Neutrophil (primary cell): ENCODE data around the gene SEPSECS.

Experiments used
- H3K27ac ChIP-seq: fragments of 200-600 bp; sonication (generic); 2 replicates; pipeline ENCODE4 v1.5.1; 2016; ENCODE audit warnings: mild to moderate bottlenecking, moderate library complexity
- H3K27me3 ChIP-seq: fragments of 200-600 bp; sonication (generic); 2 replicates; pipeline ENCODE4 v1.6.0; 2016; ENCODE audit warnings: mild to moderate bottlenecking
- H3K36me3 ChIP-seq: fragments of 200-600 bp; sonication (generic); 2 replicates; pipeline ENCODE4 v1.5.1; 2017
- H3K4me1 ChIP-seq, 2 experiments: fragments of 200-600 bp in 1 of 2; sonication (generic) in 1 of 2; 1 replicate in 1 of 2; 2 replicates in 1 of 2; pipeline versions ENCODE4 v1.5.1 to v1.6.1; 2013 to 2016; ENCODE audit warnings: low read depth in 1 of 2, low read length in 1 of 2, mild to moderate bottlenecking in 1 of 2, moderate library complexity in 1 of 2; ENCODE audit not compliant: control insufficient read depth in 1 of 2, insufficient read depth in 1 of 2
- H3K4me3 ChIP-seq, 2 experiments: fragments of 200-600 bp in 1 of 2; sonication (generic) in 1 of 2; 1 replicate in 1 of 2; 2 replicates in 1 of 2; pipeline ENCODE4 v1.5.1; 2013 to 2016; ENCODE audit warnings: low read depth in 1 of 2, low read length in 1 of 2, mild to moderate bottlenecking in 1 of 2, moderate library complexity in 1 of 2
- H3K9me3 ChIP-seq: fragments of 200-600 bp; sonication (generic); 2 replicates; pipeline ENCODE4 v1.5.1; 2016
- CTCF ChIP-seq: fragments of 200-600 bp; sonication (generic); IDR thresholded peaks from 2 replicates; pipeline ENCODE4 v1.5.1; 2016; ENCODE audit warnings: antibody characterized with exemption

The SEPSECS gene

DNA sequence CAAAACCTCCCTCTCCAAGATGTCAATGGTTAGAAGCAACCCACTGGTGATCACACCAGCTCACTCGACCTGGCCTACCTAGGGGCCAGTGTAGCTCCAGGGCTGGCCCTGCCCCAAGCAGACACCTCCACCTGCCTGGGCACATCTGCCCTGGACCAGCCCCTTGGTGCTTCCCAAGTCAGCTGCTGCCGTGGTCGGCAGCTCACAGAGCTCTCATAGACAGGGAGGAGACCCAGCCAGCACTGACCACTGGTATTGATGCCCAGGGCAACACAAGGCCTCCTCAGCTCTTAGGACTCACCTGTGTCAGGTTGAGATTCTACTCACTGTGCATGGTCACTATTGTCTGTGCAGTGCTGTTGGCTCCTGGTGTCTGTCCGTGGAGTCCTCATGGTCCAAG is 51.7 kb downstream of the SEPSECS start:
- Histone ChIP-seq H3K4me3 (no peak overlapping the region), H3K4me1 (no peaks in the 10 kb centered on the region), H3K27ac (no peak overlapping the region), H3K36me3 (no peaks in the 10 kb centered on the region), H3K9me3 (no peaks in the 10 kb centered on the region), H3K27me3 (peaks cover 7% of the 10 kb centered on the region)
- no peak for TF ChIP-seq CTCF

DNA sequence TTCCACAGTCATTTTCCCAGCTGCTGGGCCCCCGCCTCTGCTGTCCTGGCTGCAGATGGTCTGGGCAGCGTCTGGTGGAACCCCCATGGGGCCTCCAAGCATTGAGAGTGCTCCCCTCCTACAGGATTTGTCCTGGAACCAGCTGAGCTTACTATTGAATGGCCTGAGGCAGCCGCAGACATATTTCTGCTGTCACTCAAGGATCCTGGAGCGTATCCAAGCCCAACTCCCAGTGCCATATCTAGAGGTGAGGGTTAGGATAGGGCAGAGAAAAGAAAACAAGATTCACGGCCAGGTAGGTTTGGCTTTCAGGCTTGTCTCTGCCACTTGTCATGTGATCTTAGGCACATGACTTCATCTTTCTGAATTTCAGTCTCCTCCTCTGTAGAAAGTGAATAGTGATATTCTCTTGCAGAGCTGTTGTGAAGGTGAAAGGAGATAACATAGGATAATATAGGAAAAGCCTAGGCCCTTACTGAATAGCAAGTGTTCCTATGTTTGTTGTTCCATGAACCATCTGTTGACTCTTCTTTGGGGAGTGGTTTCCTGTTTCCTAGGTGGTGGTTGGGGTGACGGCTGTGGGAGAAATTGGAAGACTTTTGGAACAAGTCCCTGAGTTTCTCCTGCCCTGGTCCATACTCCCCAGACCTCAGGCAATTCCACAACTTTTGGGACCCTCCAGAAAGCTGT is 52.3 kb downstream of the SEPSECS start:
- TF ChIP-seq CTCF: no peak
- Histone ChIP-seq H3K27ac (no peak overlapping the region), H3K27me3 (peaks cover 3% of the 10 kb centered on the region)

GRCh38 chr4:25106363-25107151 is 53.7 kb downstream of the SEPSECS start:
- Histone ChIP-seq H3K4me3 (no peak overlapping the region), H3K4me1 (no peaks in the 10 kb centered on the region), H3K27me3 (no peaks in the 10 kb centered on the region), H3K9me3 (no peaks in the 10 kb centered on the region), H3K27ac (no peak overlapping the region), H3K36me3 (no peaks in the 10 kb centered on the region)
- no peak for TF ChIP-seq CTCF

More for the DNA sequence above, 52.3 kb downstream of the SEPSECS start:
- no peaks in the 10 kb centered on the region for H3K9me3 ChIP-seq
- no peaks in the 10 kb centered on the region for H3K4me1 ChIP-seq
- H3K36me3 ChIP-seq: no peaks in the 10 kb centered on the region
- H3K4me3 ChIP-seq: no peak overlapping the region

DNA sequence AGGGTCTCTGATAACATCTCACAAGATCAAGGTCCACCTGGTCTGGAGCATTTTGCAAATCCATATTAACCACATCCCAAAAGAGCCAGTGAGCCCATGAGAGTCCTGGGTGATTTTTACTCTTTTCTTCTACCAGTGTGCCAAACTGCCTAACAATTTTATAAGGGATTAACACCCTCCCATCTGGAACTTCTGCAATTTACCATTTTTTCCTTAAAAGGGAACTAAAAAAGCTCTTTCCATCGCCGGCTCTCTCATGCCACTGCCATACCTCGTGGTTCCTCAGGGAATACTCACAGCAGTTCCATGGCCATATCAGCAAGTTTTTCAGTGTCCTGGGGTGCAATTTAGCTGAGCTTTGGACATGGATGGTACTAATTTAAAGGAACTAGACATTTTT is 55.7 kb downstream of the SEPSECS start:
- no peaks in the 10 kb centered on the region for H3K27me3 ChIP-seq
- H3K4me3 ChIP-seq: no peak overlapping the region
- H3K36me3 ChIP-seq: no peaks in the 10 kb centered on the region
- no peak for TF ChIP-seq CTCF
- no peaks in the 10 kb centered on the region for H3K4me1 ChIP-seq
- no peak overlapping the region for H3K27ac ChIP-seq
- H3K9me3 ChIP-seq: no peaks in the 10 kb centered on the region

- Histone ChIP-seq H3K36me3 (no peaks in the 10 kb centered on the region), H3K27me3 (no peaks in the 10 kb centered on the region), H3K4me3 (no peak overlapping the region), H3K4me1 (no peaks in the 10 kb centered on the region), H3K27ac (no peak overlapping the region), H3K9me3 (no peaks in the 10 kb centered on the region)
- TF ChIP-seq CTCF: no peak
These were observed 56.8 kb downstream of the SEPSECS start for GRCh38 chr4:25103418-25103817.
